ENCODE results near the gene PER2.

- TF ChIP-seq, protein P1, sequence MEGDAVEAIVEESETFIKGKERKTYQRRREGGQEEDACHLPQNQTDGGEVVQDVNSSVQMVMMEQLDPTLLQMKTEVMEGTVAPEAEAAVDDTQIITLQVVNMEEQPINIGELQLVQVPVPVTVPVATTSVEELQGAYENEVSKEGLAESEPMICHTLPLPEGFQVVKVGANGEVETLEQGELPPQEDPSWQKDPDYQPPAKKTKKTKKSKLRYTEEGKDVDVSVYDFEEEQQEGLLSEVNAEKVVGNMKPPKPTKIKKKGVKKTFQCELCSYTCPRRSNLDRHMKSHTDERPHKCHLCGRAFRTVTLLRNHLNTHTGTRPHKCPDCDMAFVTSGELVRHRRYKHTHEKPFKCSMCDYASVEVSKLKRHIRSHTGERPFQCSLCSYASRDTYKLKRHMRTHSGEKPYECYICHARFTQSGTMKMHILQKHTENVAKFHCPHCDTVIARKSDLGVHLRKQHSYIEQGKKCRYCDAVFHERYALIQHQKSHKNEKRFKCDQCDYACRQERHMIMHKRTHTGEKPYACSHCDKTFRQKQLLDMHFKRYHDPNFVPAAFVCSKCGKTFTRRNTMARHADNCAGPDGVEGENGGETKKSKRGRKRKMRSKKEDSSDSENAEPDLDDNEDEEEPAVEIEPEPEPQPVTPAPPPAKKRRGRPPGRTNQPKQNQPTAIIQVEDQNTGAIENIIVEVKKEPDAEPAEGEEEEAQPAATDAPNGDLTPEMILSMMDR (IDR thresholded peaks at IDR 0.05 in 8 of 11, conservative IDR thresholded peaks at IDR 0.05 in 3 of 11), result no peak
- TF ChIP-seq POLR2A (IDR thresholded peaks at IDR 0.05) (no peak), POLR2AphosphoS5 (IDR thresholded peaks at IDR 0.05) (no peak)
Measured at GRCh38 chr2:238274152-238274865, 14.1 kb downstream of the PER2 start.
